ENCODE data around the gene VPS39.

- no peak for TF ChIP-seq ZNF384 (IDR thresholded peaks at IDR 0.05)
- TF ChIP-seq NFRKB (IDR thresholded peaks at IDR 0.05): no peak
- TF ChIP-seq ARNT (IDR thresholded peaks at IDR 0.05): no peak
- no peak for TF ChIP-seq ELF4 (IDR thresholded peaks at IDR 0.05)
- TF ChIP-seq FOXM1 (IDR thresholded peaks at IDR 0.05; ENCODE audit: borderline replicate concordance): no peak
- TF ChIP-seq PKNOX1 (IDR thresholded peaks at IDR 0.05): no peak
- no peak for TF ChIP-seq FOXK2 (IDR thresholded peaks at IDR 0.05)
- no peak for TF ChIP-seq SUZ12 (IDR thresholded peaks at IDR 0.05)
- TF ChIP-seq TARDBP (IDR thresholded peaks at IDR 0.05): no peak
- TF ChIP-seq HDGF (IDR thresholded peaks at IDR 0.05; ENCODE audit: borderline replicate concordance): no peak
- no peak for TF ChIP-seq CTBP1 (IDR thresholded peaks at IDR 0.05; ENCODE audit: borderline replicate concordance)
- no peak for TF ChIP-seq SP1 (IDR thresholded peaks at IDR 0.05)
- no peak for TF ChIP-seq BHLHE40 (IDR thresholded peaks at IDR 0.05; ENCODE audit: borderline replicate concordance)
- no peak for TF ChIP-seq FOXA1 (IDR thresholded peaks at IDR 0.05)
Observed at GRCh38 chr15:42123546-42123945, 84.6 kb downstream of the VPS39 start.

Data from HEK293T (cell line).